Heart left ventricle (tissue), 16 donors: ENCODE data around the gene RPS6KA2. TPM values are rescaled to one million over a fixed set of nuclear protein-coding genes. Genes with fewer than 3 reads are reported as not detected.
A peak's percentile ranks its signal among the peaks of the same experiment; 100 is the strongest.

Experiments
- ATAC-seq, 4 donors: fragments of 200-7000 bp; cut with Tn5 transposase; one replicate each; pipeline ENCODE4 v1.9.1; 2020 to 2022; ENCODE audit warnings: moderate library complexity in 4 of 4, mild to moderate bottlenecking in 3 of 4, moderate number of reproducible peaks in 1 of 4
- DNase-seq, 5 donors: peaks; one replicate each; pipeline ENCODE4 v3.0.0-alpha.2; 2020
- H3K27ac ChIP-seq, 12 donors: fragments of 200-600 bp; sonication (generic) in 4 of 12; one replicate each; pipeline versions ENCODE4 v1.5.0 to v1.8.0; 2016 to 2022; ENCODE audit warnings: mild to moderate bottlenecking in 2 of 12
- H3K27me3 ChIP-seq, 9 donors: fragments of 200-600 bp; sonication (generic) in 2 of 9; one replicate each; pipeline versions ENCODE4 v1.5.1 to v1.8.0; 2016 to 2022; ENCODE audit warnings: mild to moderate bottlenecking in 3 of 9
- H3K36me3 ChIP-seq, 9 donors: fragments of 200-600 bp; sonication (generic) in 2 of 9; one replicate each; pipeline versions ENCODE4 v1.5.0 to v1.8.0; 2018 to 2022; ENCODE audit warnings: mild to moderate bottlenecking in 2 of 9
- H3K4me1 ChIP-seq, 12 donors: fragments of 200-600 bp; sonication (generic) in 4 of 12; one replicate each; pipeline versions ENCODE4 v1.5.0 to v1.8.0; 2016 to 2022; ENCODE audit warnings: mild to moderate bottlenecking in 3 of 12
- H3K4me3 ChIP-seq, 12 donors: fragments of 200-600 bp; sonication (generic) in 4 of 12; one replicate each; pipeline versions ENCODE4 v1.5.0 to v1.8.0; 2017 to 2022; ENCODE audit warnings: mild to moderate bottlenecking in 9 of 12, moderate library complexity in 4 of 12
- H3K9me3 ChIP-seq, 12 donors: fragments of 200-600 bp; sonication (generic) in 4 of 12; one replicate each; pipeline versions ENCODE4 v1.5.0 to v1.8.0; 2016 to 2022; ENCODE audit warnings: mild to moderate bottlenecking in 1 of 12
- CTCF ChIP-seq, 12 donors: fragments of 200-600 bp; sonication (generic) in 4 of 12; IDR thresholded peaks; one replicate each; pipeline versions ENCODE4 v1.5.0 to v1.8.0; 2018 to 2022; ENCODE audit warnings: antibody characterized with exemption in 12 of 12, mild to moderate bottlenecking in 5 of 12
- POLR2A ChIP-seq, 2 donors: fragments of 450-650 bp; IDR thresholded peaks; one replicate each; pipeline ENCODE4 v1.6.1; 2017; ENCODE audit warnings: antibody characterized with exemption in 2 of 2, mild to moderate bottlenecking in 2 of 2, moderate library complexity in 2 of 2
- WGBS, 4 donors: extraction: QIAGEN DNeasy Blood & Tissue Kit in 2 of 4; methylation state at CpG; one replicate each; pipeline versions ENCODE4 v1.1.5 to v1.1.7; 2013 to 2018; 5-methylcytosine and 5-hydroxymethylcytosine counted together
- intact Hi-C, 10 donors: fragments of 100-400 bp; cut with DNase I; formaldehyde crosslinking; loops; one replicate each; pipeline versions ENCODE4 v1.11.1 to v1.14.2; 2022
- polyA plus RNA-seq, 2 donors: library from polyadenylated mRNA; stranded (reverse); fragments of 200-250 nt; gene quantifications; one replicate each; pipeline ENCODE4 v1.2.3, GENCODE V29; 2013
- total RNA-seq, 9 donors: library from RNA; depleted of rRNA in 2 of 9; stranded (reverse); fragments of >200 nt in 2 of 9; fragmentation: NEBNext Ultra II Directional in 3 of 9; extraction: Animal tissue kit (Norgen Biotek cat#: 25700) in 3 of 9; gene quantifications; one replicate each; pipeline versions ENCODE4 v1.1.0 to v1.2.4, GENCODE V29; 2016 to 2023
- donor health status: ischemic (EF 13 %, LVEDD 7.1; RV severe dilation, severe dysfunction).
- donor health status: healthy with polysubstance abuse.
- donor health status: DM: no; HTN: yes; CAD: no.
- donor health status: DM: no; HTN: no; CAD: no.
- donor health status: ischemic (EF 25% LVEDD 6.9; RV normal size, moderate dysfunction).
- donor health status: ischemic (EF 25% LVEDD 5.7; RV mildly dilated, moderate dysfunction).
- donor health status: healthy.
- donor health status: DM: yes; HTN: yes; CAD: no.
- donor health status: ischemic (EF 35%, LVEDD 5.7; RV mildly dilated, moderate dysfunction).
- donor health status: nonischemic (EF 11% LVEDD 7.7; RV severe dilation, severe dysfunction).
- donor health status: DM: yes; HTN: yes; CAD: no.
- donor health status: PGD.
- donor health status: ischemic (EF 29% LVEDD 5.4; RV normal size, mild dysfunction).
- donor health status: nonischemic (EF 23%, LVEDD 6.1; RV moderate dilation, normal function).

The RPS6KA2 gene
- total and polyA plus RNA-seq, 11 donors = 23.0 to 171 (median 91.6) TPM

GRCh38 chr6:166618866-166619761, 7.9 kb downstream of the RPS6KA2 start:
- H3K27ac ChIP-seq = peak overlapping the region in 11 of 12 donors; percentile 35 to 74 (median 52)
- H3K27me3 ChIP-seq = no peaks in the 10 kb centered on the region
- H3K4me3 ChIP-seq = no peak overlapping the region
- peaks cover 0 to 13% (median 4%) of the 10 kb centered on the region in 9 donors for H3K36me3 ChIP-seq
- H3K4me1 ChIP-seq = peaks cover 25 to 71% (median 56%) of the 10 kb centered on the region in 12 donors
- no peaks in the 10 kb centered on the region for H3K9me3 ChIP-seq
- intact Hi-C loops = no loop called here
- DNase-seq (no peak), ATAC-seq (no peak)
- TF ChIP-seq POLR2A (IDR thresholded peaks at IDR 0.05) (no peak), CTCF (IDR thresholded peaks at IDR 0.05) (no peak)
- 92 to 96% (median 94%) methylated on average over 27 of the region's 27 CpGs for WGBS, 4 donors

GRCh38 chr6:166618251-166618650, 8.8 kb downstream of the RPS6KA2 start:
- DNase-seq = no peak
- H3K4me1 ChIP-seq = peaks cover 25 to 71% (median 53%) of the 10 kb centered on the region in 12 donors

GRCh38 chr6:166617359-166617758, 9.7 kb downstream of the RPS6KA2 start:
- Histone ChIP-seq H3K4me1 (peaks cover 25 to 75% (median 50%) of the 10 kb centered on the region in 12 donors), H3K9me3 (no peaks in the 10 kb centered on the region), H3K27me3 (no peaks in the 10 kb centered on the region), H3K27ac (no peak overlapping the region), H3K36me3 (peaks cover 0 to 13% (median 4%) of the 10 kb centered on the region in 9 donors), H3K4me3 (no peak overlapping the region)
- no peak for DNase-seq
- TF ChIP-seq POLR2A (IDR thresholded peaks at IDR 0.05) = no peak
- no peak for TF ChIP-seq CTCF (IDR thresholded peaks at IDR 0.05)
- ATAC-seq = no peak
- WGBS, 4 donors = 93 to 96% (median 94%) methylated on average over 7 of the region's 7 CpGs
- intact Hi-C loops = no loop called here

More at GRCh38 chr6:166618251-166618650, 8.8 kb downstream of the RPS6KA2 start:
- H3K4me3 ChIP-seq = no peak overlapping the region
- intact Hi-C loops = no loop called here
- WGBS, 4 donors = 89 to 100% (median 95%) methylated on average over 4 of the region's 4 CpGs
- no peaks in the 10 kb centered on the region for H3K9me3 ChIP-seq
- H3K27me3 ChIP-seq = no peaks in the 10 kb centered on the region
- no peak overlapping the region for H3K27ac ChIP-seq
- no peak for ATAC-seq
- H3K36me3 ChIP-seq = peaks cover 0 to 13% (median 4%) of the 10 kb centered on the region in 9 donors
- TF ChIP-seq POLR2A (IDR thresholded peaks at IDR 0.05) = no peak
- TF ChIP-seq CTCF (IDR thresholded peaks at IDR 0.05) = no peak
